Activated gamma-delta T cell (primary cell): Measurements from ENCODE around the gene SLC8B1.

ENCODE experiments used
- DNase-seq: peaks from one replicate; lab custom pipeline; 2025; lab: John Stamatoyannopoulos, UW

Gene SLC8B1

DNA sequence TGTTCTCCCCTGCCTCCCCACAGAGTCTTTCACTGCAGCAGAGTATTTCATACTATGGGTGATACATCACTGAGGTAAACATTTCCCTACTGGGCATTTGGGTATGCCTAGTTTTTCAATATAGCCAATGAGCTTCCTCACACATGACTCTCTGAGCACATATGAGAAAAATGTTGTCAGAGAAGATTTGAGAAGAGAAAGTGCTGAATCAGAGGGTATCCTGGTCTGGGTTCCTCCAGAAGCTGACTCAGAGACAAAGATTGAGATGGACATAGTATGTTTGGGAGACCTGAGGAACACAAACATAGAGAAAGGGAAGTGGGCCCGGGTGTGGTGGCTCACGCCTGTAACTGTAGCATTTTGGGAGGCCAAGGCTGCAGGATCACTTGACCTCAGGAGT lies 12.6 kb downstream of the SLC8B1 start:
- DNase-seq, result no peak

DNA sequence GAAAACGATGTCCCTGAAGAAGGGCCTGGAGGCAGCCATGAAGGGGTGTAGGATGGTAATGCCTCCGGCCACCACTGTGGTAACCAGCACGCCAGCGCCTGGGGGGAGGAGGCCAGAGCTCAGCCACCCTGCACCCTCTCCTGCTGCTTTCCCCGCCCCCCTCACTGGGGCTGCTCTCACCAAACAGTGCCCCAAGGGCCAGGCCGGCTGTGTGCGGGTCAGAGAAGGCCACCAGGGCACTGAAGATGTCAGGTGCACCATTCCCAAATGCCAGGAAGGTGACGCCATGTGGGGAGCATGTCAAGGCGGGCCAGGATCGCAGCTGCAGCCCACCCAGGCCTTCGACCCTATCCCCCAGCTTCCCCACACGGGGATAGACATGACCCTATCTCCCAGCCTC lies 14.5 kb downstream of the SLC8B1 start:
- no peak for DNase-seq

DNA sequence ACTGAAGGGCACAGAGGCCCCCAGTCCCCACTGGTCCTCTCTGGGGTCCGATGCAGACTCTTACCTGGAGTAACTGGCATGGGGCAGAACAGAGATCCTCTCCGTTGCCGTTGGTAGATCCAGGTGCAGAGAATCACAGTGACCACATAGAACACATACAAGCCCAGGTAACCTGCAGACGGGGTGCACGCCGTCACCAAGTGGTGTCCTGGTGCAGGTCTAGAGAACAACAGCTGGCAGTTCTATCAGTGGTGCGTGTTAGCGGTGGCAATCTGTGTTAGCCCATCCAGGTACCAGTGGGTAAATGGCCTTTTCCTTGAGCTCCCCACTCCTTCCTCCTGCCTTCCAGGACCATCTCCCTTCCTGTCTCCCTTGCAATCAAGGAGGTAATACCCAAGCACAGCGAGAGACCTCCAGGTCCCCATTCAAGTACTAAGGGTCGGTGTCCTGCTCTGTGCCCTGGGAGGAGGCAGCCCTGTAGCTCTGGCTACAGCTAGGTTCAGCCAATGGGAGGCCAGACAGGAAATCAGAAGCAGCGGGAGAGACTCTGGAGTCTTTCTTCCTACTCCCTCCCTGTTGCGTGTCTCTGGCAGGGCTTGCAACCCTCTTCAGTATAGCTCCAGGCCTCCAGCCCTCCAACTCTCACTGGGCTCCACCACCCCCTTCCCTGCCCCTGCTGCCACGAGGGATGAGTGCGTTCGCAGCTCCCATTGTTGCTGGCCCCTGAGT lies 15.8 kb downstream of the SLC8B1 start:
- no peak for DNase-seq

DNA sequence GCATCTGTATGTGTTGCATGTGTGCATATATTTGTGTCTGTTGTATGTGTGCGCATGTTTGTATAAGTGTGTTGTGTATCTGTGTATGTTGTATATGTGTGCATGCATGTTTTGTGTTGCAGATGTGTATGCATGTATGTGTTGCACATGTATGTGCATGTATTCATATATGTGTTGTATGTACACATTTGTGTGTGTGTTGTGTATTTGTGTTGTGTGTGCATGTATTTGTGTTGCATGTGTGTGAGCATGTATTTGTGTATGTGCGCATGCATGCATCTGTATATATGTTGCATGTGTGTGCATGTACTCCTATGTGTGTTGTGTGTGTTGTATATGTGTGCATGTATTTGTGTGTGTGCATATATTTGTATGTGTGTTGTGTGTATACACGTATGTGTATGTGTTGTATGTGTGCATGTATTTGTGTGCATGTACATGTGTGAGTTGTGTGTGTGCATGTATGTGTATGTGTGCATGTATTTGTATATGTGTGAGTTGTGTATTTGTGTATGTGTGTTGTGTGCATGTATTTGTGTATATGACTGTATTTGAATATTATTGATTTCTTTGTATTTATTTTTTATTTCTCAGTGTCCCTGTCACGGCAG lies 16.8 kb downstream of the SLC8B1 start:
- no peak for DNase-seq

DNA sequence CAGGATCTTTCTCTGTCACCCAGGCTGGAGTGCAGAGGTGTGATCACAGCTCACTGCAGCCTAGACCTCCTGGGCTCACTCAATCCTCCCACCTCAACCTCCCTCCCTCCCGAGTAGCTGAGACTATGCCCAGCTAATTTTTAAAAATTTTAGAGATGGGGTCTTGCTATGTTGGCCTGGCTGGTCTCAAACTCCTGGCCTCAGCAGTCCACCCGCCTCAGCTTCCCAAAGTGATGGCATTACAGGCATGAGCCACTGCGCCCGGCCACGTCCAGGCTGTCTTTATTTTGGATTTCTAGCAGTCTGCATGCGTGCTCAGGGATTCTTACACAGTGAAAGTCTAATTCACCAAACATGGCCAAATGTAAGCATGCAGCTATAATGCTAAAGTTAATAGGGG lies 17.8 kb downstream of the SLC8B1 start:
- DNase-seq, result no peak

DNA sequence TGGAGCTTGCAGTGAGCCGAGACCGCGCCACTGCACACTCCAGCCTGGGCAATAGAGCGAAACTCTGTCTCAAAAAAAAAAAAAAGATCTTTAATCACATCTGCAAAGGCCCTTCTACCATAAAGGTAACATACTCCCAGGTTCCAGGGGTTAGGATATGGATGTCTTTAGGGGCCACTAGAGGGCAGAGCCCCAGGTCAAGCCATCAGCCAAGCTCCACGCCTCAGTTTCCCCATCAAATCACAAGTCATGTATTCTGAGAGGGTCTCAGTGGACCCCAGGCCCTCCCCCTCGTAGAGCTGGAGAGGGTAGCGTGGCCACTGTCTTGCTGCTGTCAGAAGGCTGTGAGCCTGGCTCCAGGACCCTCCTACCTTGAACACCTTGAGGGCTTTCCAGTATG lies 18.8 kb downstream of the SLC8B1 start:
- DNase-seq, result no peak

DNA sequence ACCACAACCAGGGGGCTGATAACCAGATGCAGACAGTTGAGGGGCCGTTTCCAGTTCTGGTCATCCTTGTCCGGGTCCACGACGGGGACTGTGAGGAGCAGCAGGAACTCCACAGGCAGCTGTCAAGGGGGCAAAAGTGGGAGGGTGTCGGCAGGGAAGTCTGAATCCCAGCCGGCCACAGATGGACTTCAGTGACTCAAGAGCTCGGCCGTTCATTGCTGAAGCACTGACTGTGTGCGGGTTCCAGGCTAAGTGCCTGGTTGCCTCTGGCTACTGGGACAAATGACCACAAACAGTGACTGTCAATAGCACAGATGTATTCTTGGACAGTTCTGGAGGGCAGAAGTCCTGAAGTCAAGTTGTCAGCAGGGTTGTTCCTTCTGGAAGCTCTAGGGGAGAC lies 19.6 kb downstream of the SLC8B1 start:
- no peak for DNase-seq

DNA sequence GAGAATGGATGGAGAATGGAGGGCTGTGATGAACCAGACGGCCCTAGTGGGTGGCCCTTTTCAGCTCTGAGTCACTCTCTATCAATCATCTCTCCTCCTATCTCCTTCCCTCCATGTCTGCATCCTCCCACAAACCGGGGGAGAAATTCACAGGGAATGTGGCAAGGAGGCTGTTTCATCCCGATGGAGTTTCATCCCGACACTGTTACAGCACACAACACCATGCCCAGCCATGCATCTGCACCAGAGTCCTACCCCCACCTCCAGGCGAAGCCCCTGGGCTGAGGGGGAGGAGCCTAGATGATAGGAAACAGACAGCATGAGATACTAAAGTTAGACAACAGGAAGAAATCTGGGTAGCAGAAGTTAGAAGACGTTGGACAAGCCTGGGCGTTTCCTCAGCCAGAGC lies 20.8 kb downstream of the SLC8B1 start:
- DNase-seq, result no peak

DNA sequence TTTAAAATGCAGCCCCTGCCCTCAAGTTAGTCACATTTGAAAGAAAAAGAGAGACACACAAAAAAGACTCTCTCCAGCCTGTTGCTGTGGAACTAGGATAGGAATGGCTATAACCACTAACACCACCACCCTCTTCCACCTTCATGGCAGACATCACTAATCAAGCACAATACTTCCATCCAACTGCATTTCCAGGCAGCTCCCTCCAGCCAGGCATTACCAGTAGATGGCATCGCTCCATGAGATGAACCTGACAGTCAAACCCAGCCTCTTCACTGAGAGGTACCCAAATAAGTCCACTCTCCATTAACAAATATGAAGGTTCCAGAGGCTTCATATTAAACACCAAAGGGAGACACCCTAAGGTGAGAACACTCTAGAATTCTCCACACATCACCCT lies 24.4 kb downstream of the SLC8B1 start:
- DNase-seq, result no peak

DNA sequence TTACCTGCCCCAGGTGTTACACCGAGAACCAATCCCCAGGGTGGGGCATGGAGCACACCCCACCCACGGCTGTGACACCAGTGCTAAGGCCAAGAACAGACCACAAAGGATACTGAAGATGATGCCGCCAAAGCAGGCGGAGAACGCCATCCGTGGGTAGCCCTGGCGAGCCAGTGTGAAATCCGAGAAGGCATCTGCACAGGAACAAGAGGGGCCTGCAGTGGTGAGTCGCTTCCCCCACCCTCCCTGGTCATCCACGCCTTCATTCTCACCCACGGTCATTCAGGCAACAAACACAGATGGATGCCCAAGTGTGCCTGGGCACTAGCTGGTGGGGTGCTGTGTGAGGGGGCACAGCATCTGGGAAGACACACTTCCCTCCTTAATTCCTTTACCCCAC lies 28.5 kb downstream of the SLC8B1 start:
- DNase-seq, result no peak

DNA sequence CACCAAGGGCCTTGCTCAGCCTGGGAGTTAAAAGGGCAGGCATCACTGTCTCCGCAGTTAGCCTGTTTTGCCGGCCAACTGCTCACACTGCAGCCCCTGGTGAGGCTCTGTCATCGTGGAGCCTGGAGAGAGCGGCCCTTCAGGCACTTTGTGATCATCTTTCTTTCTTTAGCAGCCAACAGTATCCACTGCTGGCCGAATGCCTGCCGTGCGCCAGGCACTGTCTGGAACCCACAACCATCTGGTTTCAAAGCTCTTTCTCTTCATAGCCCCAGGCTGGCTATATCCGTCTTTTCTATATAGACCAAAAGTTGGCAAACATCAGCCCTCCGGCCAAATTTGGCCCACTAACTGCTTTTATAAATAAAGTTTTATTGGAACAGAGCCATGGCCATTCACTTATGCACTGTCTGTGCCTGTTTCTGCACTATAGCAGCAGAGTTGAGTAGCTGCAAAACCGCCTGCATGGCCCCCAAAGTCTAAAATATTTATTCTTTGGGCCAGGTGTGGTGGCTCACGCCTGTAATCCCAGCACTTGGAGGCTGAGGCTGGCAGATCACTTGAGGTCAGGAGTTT lies 29.5 kb downstream of the SLC8B1 start:
- no peak for DNase-seq

DNA sequence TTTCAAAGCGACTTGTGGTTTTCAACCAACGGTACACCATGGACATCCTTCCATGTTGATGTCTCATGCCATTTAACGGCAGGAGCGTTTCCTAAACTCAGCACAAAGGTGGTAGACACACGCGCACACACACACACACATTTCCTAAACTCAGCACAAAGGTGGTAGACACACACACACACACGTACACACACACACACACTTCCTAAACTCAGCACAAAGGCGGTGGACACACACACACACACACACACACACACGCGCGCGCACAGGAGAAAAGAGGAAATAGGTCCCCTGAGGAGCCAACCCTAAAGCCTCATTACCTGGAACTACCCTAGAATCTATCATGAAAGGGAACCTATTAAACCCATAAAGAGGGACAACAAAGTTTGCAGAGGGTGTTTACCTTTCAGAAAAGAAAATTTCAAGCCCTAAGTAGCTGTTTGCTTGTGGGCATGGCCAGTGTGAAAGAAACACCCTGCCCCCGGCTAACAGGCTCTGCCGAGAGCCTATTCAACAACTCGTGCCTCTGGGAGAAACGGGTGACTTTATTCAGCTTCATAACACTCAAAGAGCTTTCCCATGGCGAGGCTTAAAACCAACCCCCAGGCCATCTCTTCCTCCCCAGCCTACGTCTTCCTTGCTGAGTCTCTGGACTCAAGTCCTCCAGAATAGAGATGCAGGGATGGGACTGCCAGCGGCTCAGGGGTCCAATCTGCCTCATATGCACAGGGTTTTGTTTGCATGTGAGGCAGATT lies 31.8 kb downstream of the SLC8B1 start:
- DNase-seq, result no peak

DNA sequence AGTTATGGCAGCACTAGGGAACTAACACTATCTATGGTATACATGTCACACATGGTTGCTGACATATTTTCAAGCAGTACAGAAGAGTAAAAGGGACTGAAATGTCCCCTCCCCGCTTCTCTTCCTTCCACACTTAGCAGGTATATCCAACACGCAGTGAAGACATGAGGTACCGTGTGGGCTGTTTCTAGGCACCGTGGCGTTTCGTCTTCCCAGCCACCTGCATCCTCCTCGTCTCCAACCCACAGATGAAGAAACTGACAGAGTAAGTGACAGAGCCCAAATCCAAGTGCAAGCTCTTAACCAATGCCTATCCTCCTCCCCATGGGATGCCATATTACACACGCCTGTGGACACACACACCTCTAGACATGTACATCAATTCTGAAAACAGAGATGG lies 32.4 kb downstream of the SLC8B1 start:
- DNase-seq, result no peak

DNA sequence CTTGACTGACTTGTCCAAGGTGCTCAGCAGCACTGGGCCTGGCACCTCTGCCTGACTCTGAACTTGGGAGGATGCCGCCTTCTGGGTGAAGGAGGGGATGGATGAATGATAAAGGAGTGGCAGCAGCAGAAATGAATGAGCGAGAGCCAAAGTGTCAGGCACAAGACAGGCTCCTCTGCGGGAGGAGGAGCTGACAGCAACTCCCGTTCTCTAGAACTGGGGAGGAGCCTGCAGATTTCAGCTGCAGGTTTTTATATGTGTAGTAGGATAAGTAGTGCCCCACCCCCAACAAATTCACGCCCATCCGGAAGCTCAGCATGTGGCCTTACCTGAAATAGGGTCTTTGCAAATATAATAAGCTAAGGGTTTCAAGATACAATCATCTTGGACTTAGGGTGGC lies 33.1 kb downstream of the SLC8B1 start:
- no peak for DNase-seq

DNA sequence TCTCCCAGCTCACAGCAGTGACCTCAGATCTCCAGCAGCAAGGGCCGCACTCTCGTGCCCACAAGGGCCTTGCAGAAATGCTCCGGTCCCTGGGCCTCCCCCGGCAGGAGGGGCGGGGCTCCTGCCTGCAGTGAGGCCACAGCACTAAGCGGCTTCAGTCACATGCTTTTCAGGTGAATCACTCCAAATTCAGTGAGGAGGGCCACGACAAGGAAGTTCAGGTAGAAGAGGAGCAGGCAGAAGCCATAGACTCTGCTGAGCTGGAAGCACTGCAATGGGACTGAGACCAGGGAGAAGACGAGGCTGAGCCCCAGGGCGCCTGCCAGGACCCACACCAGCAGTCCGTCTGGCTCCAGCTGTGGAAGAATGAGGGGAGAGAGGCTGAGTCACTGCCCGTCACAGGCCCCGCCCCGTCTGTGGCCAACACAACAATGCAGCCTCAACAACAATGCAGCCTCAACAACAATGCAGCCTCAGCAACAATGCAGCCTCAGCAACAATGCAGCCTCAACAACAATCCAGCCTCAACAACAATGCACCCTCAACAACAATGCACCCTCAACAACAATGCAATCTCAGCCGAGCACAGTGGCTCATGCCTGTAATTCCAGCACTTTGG lies 35.2 kb downstream of the SLC8B1 start:
- no peak for DNase-seq

DNA sequence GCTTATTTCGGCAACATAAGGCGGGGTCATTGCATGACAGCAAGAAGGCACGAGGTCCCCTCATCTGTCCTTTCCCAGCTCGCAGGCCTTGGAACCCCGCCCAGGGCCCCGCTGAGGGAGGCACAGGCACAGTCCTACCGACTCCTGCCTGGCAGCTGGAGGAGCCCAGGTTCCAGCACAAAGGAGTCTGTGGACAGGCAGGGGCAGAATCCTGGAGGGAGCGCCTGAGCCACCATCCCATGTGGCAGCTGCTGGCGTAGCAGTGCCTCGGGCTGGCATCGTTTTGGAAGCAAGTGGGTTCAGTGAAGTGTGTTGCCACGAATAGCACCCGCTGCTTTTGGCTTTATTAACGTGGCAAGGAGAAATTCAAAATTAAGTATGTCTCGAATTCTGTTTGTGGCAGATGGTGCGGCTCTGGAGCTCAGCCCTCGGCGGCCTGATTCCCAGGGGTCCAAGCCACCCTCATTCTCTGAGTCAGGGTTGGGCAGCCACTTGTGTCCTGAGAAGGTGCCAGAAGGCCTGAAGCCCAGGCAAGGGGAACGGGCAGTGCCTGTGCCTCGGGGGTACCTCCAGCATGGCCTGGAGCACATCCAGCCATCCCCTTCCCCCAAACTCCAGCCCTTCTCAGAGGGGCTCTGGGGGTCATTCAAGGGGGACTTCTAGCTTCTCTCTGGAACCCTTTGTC lies 35.9 kb downstream of the SLC8B1 start:
- DNase-seq, result no peak

DNA sequence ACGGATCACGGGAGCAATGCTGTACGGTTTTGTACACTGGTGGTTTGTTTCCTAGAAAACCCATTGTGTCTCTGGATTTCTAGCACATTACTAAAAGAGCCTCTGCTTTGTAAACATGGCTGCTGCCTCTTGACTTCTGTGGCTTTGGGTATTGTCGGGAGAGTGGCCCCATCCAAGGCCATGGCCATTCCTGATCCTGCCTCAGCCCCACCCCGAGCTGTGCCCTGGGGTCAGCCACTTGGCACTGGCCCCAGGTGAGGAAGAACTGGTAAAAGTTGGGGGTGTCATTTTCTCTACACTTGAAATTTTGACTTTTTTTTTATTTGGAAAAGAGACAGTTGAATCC lies 36.5 kb downstream of the SLC8B1 start:
- DNase-seq, result no peak

DNA sequence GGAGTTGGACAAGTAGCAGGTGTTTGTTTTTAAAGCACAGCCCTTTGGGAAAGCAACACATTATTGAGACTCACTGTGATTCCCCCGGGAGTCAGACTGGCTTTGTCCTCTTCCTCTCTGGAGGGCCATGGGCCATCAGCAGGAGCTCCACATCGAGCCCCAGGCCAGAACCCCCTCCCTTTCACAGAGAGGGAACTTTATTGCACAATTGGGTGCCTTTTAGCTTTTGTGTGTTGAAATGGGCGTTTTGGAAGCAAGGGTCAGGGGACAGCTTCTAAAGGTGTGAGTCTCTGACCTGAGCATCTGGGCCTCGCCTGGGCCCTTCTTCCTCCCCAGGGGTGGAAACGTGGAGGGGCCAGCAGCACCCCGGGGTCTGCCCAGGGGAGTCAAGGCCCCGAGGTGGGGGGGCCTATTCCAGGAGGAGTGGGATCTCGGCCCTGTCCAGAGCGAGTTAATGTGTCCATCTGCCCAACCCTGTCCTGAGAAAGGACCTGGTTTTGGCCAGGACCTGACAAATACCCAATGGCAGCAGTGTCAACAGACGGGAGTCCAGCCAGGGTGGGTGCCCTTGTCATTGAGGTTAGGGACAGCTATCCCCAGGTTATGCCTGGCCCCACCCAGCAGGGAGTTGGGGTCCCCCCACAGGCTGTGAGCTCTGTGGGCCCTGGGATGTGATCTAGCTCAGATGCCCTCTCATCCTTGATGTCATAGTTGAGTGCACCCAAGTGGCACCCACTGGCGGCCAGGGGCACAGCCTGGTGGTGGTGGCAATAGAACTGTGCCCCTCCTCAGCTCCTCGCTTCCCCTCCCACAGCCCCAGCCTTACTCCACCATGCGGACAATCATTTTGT lies 37.1 kb downstream of the SLC8B1 start:
- DNase-seq, result no peak

DNA sequence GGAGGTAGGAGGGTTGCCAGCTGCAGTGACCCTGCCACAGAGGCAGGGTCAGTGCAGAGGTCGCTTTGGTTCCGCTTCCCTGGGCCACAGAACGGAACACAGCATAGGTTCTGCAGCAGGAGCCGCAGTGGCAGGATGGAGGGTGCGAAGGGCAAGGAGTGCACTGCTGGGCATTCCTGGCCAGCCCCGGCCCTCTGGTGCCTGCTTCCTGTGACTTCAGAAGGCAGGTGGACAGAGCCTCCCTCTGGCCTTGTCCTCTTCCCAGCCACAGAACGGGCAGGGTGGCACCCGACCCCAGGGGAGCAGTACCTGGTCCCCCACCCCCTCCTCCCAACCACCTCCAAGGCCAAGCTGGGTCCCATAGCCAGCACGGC lies 37.7 kb downstream of the SLC8B1 start:
- DNase-seq, result no peak

DNA sequence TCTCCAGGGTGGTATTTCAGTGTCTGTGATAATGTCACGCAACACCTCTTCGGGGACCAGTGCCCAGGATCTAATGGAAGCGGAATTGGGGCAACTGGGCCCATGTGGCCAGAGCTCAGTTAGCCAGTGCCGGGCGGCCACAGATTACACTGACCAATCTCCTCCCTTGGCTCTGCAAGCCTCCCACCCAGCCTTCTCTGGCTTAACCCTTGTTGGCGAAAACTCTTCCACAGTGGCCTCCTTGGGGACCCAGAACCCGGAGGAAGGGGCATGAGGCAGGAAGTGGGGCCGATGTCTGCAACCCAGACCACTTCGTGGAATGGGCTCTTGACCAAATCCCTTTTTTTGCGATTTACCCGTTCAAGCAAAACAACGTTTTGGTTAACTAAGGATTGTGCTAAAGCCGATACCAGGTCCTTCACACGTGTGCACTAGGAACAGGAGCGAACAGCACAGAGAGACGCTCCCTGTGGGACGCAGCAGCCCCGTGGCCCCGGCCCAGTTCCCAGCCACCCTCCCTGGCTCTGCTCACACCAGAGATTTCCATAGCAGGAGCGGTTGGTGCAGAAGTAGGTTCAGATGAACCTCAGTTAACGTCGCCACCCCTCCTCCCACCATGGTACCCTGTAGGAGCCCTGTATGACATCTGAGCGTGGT lies 38.2 kb downstream of the SLC8B1 start:
- DNase-seq, result no peak
